SK-N-DZ (cell line): ENCODE measurements around the gene AGK.
"Not testable (repeated sequence)": the region's sequence is repeated elsewhere in the genome, so short reads cannot be mapped to it uniquely, and the experiment has no call there.

Experiments used
- DNase-seq: peaks from one replicate; pipeline ENCODE4 v3.0.0-alpha.2; 2015; ENCODE audit warnings: low spot score

The AGK gene

GRCh38 chr7:141674702-141675101 is 123.5 kb downstream of the AGK start:
- DNase-seq, result no peak

GRCh38 chr7:141675436-141676215 is 124.4 kb downstream of the AGK start:
- DNase-seq, result no peak

- DNase-seq, result no peak
These were observed 125.4 kb downstream of the AGK start for GRCh38 chr7:141676618-141677017.

DNA sequence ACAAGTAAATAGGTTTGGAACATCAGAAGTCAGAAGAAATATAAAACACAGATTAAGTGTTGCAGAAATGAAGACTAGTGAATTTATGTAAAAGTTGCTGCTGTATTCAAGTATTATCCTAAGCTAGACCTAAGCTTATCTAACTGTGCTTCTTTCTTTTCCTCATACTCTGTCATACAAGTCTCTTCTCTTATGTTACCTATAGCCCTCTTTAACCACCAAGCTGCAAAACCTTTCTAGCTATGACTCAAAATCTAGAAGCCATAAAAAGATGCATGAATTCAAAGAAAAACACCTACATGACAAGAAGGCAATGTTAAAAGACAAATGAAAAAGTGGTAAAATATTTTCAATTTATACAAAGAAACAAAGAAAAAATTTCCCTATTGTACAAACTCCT is 127.8 kb downstream of the AGK start:
- no peak for DNase-seq

DNA sequence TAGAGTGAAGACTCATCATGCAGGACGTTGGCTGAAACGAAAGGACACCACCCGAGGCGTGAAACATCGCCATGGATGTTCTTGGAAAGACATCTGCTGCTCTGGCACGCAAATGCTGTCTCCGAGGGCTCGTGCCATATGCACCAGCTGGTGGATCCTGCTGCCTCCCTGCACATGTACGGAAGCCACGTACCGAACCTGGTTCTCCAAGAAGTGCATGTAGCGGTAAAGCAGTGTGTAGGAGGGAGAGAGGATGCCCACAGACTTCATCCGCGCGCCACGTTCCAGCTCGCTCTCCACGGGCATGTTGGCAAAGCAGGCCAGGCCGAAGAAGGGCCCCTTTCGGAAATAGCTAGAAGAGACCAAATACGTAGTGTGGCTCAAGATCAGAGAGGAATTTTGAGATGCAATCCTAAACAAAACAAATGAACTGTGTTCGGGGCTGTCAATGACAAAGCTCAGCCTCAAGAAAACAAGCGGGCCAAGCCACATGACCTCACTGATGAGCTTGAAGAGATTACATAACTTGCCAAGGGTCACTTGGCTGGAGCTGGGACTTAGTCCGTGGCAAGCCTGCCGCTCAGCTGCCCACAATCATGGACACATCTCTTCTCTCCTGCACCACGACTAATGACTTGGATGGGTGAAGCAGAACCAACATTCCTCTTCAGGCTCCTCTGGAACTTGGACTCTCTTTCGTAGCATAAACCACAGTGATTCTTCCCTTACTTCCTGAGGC is 134.2 kb downstream of the AGK start:
- no peak for DNase-seq

DNA sequence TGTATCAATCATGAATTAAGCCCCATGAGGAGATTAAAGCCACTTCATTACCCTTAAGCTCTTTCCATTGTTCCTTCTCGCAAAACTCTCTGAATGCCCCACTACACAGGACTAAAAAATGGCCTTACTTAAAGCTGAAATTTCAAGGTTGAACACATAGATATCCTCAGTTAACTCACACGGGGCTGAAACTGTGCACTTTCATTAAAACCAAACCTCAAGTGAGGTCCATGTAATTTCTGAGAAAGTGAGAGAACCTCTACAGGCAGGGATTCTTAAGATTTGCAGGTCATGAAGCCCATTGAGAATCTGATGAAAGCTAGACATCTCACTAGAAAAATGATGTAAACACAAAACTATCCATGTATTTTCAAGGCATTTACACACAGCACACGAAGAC is 134.9 kb downstream of the AGK start:
- DNase-seq, result no peak

DNA sequence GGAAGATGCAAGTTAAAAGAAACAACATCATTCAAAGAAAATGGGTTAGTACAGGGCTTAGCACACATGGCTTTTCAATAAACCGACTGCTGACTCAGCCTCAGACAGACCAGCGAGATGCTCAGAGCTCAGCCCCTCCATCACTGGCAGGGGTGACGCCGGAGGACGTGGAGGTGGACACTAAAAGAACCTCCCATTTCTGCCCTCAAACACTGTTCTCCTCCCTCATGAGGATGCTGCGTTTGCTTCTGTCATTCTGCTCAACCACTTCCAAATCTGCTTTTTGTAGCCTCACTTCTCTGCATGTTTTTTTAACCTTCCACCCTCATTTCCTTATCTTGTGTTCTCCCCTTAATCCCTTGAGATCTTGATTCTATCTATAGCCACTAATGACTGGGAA is 135.5 kb downstream of the AGK start:
- no peak for DNase-seq

DNA sequence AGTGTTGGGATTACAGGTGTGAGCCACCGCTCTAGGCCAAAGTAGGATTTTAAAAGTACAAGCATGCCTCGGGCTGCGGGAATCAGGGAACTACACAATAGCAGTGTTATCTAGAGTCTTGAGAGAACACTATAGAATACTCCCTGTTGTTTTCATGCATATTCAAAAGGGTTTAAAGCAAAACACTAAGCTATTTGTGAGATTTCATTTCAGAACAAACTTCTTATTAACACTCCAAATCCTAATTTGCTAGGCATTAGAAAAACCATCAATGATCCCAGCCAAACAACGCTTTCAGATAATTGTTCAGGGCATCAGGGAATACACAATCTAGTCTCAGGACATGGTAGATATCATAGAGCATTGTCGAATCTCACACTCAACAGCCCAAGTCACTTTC is 136.8 kb downstream of the AGK start:
- DNase-seq, result no peak

- not testable (repeated sequence) for DNase-seq
These were observed 138.0 kb downstream of the AGK start for GRCh38 chr7:141689072-141689825.

GRCh38 chr7:141691540-141691939 is 140.3 kb downstream of the AGK start:
- DNase-seq, result no peak

GRCh38 chr7:141691961-141692360 is 140.8 kb downstream of the AGK start:
- DNase-seq, result no peak

GRCh38 chr7:141693082-141693481 is 141.9 kb downstream of the AGK start:
- DNase-seq, result no peak

- no peak for DNase-seq
These were observed 144.6 kb downstream of the AGK start for GRCh38 chr7:141695803-141696289.

DNA sequence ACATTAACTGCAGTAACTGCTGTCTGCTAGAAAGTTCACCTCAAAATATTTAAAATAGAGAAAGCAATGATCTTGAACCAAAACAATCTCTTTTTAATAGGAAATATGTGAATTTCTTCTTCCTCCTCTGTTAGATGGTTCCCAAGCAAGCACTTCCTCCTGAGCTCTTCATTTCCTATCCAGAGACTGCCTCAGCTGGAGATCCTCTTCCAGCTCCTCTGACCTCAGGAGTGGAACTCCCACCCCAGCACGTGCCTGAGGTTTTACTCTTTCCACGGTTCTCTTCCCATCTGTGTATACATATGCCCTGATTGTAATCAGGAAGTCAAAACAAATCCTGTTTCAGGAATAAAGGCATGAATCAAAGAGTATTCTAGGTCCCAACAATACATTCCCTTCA is 145.1 kb downstream of the AGK start:
- DNase-seq, result no peak

DNA sequence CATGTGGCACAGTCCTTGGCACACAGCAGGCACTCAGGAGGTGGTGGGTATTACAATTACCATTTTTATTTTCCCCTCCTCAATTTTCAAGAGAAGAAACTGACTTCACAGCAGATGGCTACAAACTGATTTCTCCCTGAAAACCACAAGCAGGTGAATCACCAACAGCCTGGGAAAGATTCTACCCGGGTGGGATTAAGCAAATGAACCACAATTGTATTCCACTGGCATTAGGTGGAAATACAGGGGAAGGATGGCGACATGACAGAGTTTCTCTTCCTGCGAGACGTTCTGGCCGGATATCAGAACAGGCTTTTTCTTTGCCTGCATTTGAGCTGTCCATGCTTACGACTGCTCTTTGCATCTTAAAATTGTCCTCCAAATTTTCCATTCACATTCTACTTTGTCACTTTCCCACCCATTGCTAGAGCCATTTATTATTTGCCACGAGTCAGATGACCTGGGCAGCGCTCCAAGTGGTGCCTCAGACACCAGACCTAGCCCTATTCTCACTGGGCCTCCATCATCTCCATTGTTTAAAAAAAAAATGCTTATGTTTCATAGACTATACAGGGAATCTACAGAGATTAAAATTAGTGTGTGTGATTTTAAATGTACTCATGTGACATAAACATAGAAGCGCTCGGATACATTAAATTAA is 146.1 kb downstream of the AGK start:
- DNase-seq, result no peak

DNA sequence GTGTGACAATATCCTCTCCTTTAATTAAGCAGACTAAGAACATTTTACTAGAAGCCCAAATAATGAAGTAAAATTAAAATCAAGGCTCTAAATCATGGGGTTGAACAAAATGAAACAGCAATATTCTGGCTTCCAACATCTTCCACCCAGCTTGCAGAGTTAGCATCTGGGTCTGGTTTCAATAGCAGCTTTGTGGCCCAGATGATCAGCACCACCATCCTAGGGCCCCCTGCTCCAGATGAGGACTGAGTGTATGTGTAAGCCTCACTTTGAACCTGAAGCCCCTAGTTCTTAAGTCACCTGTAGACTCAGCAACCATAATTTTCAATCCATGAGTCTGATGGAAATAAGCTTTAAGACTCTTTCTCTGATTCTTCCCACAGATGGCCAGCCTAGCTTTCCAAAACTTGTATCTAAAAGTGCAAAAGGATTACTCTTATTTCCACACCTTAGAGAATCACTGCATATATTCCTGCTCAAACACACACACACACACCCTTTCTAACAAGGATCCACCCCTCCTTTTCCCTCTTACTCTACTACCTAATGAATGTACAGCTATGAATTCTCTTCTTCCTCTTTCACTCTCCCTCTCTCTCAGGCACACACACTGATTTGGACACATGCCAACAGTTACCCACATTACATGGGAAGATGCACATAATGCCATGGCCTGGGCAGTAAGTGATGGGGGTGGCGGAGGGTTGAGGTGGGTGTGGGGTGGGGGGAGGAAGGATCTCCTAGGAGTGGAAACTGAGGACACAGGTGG is 147.2 kb downstream of the AGK start:
- no peak for DNase-seq

GRCh38 chr7:141699860-141700259 is 148.7 kb downstream of the AGK start:
- DNase-seq, result no peak

GRCh38 chr7:141700296-141700847 is 149.2 kb downstream of the AGK start:
- DNase-seq, result no peak

DNA sequence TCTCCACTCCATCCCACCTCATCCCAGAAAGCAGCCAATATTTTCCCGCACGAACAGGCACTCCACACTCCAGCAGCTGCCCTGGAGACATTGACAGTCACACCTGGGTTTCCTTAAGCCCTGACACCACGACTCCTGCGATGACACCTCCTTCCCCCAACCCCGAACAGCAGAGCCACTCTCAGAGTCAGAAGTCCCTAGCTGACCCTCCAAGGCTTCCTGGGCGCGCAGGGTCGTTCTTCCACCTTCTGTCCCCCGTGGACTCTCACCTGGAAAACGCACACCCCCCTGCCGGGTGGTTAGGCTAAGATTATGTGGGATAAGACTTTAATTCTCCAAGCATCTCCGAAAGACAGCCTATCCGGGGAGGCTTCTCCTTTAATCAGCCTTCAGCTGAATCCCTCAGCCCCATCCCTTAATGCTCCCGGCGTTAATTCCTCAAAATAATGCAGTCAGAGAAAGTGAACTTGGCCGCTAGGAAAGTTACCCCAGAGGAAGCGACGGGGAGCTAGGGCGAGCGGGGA is 149.7 kb downstream of the AGK start:
- DNase-seq, result peak; percentile 42

DNA sequence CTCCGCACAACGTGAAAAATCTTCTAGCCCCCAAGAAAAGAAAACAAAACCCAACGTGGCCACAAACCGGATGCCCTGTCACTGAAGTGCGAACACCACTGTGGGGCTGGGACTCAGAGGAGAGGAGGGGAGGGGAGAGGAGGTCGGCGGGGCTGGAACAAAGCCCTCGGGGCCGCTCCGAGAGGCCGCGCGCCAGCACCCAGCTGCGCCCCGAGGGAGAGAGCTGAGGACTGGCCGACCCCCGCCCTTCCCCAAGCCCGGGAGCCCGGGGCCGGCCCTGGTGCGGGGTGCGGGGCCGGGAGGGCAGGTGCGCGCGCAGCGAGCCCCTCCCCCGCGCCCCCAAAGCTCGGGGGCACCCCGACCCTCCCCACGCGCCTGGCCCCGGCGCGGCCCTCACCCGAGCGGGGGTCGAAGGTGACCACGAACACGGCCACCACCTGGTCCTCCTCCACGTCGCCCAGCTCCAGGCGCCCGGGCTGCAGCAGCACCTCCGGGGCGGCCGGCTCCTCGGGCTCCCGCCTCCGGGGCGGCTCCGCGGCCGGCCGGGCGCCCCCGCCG is 150.4 kb downstream of the AGK start:
- DNase-seq, result peak; percentile 44
